IMR-90 (cell line): ENCODE measurements around the gene DENND2C. TPM values are rescaled to one million over a fixed set of nuclear protein-coding genes. Genes with fewer than 3 reads are reported as not detected.

Source experiments
- ATAC-seq: fragments of 200-7000 bp; cut with Tn5 transposase; 2 replicates; pipeline ENCODE4 v1.9.1; 2020; ENCODE audit warnings: low read depth, mild to moderate bottlenecking, moderate library complexity
- BruUV-seq: library from RNA; stranded (reverse); fragments of 400-500 nt; replicated peaks from 2 replicates; lab custom pipeline; 2021; lab: Mats Ljungman, UMichigan
- CTCF ChIA-PET: fragments of 300-600 bp; formaldehyde crosslinking; extraction: SDS; loops from one replicate; lab custom pipeline; 2021; ENCODE audit warnings: antibody characterized with exemption; lab: Yijun Ruan, JAX
- POLR2A ChIA-PET: fragments of 300-600 bp; sonication (Branson Sonifier 250); formaldehyde crosslinking; loops from one replicate; lab custom pipeline; 2022; ENCODE audit warnings: antibody characterized with exemption; ENCODE audit not compliant: unreplicated experiment; lab: Charles Lee
- DNase-seq: peaks from one replicate; pipeline ENCODE4 v3.0.0; 2013
- H2AFZ ChIP-seq: replicated peaks from 2 replicates; pipeline ENCODE3; 2013; ENCODE audit warnings: low read length, mild to moderate bottlenecking; ENCODE audit not compliant: poor library complexity
- H2AK5ac ChIP-seq: 2 replicates; pipeline ENCODE4 v1.6.1; 2013; ENCODE audit warnings: low read depth, low read length, inconsistent platforms
- H2AK9ac ChIP-seq: replicated peaks from 2 replicates; pipeline ENCODE3; 2013; ENCODE audit warnings: mild to moderate bottlenecking, low read depth, low read length, moderate library complexity; ENCODE audit not compliant: poor library complexity
- H2BK120ac ChIP-seq: 2 replicates; pipeline ENCODE4 v1.6.1; 2013; ENCODE audit warnings: low read depth, low read length, inconsistent platforms
- H2BK15ac ChIP-seq: 3 replicates; pipeline ENCODE4 v1.6.1; 2013; ENCODE audit warnings: low read depth, low read length, inconsistent platforms
- H2BK20ac ChIP-seq: 2 replicates; pipeline ENCODE4 v1.6.1; 2013; ENCODE audit warnings: low read depth, mild to moderate bottlenecking, inconsistent platforms, low read length, moderate library complexity
- H2BK5ac ChIP-seq: 2 replicates; pipeline ENCODE4 v1.6.1; 2013; ENCODE audit warnings: mild to moderate bottlenecking, low read depth, low read length, inconsistent platforms; ENCODE audit not compliant: poor library complexity, severe bottlenecking
- H3K14ac ChIP-seq: replicated peaks from 2 replicates; pipeline ENCODE4 v1.6.1; 2013; ENCODE audit warnings: low read depth, low read length, inconsistent platforms
- H3K18ac ChIP-seq: 2 replicates; pipeline ENCODE4 v1.6.1; 2013; ENCODE audit warnings: low read depth, low read length, control low read depth
- H3K23ac ChIP-seq: 2 replicates; pipeline ENCODE4 v1.6.1; 2013; ENCODE audit warnings: low read depth, low read length, inconsistent platforms
- H3K27ac ChIP-seq: 2 replicates; pipeline ENCODE4 v1.5.1; 2013; ENCODE audit warnings: mild to moderate bottlenecking, control low read depth, low read length; ENCODE audit not compliant: insufficient read depth
- H3K27me3 ChIP-seq: 2 replicates; pipeline ENCODE4 v1.6.1; 2013; ENCODE audit warnings: low read length; ENCODE audit not compliant: control insufficient read depth, insufficient read depth
- H3K36me3 ChIP-seq: 2 replicates; pipeline ENCODE4 v1.6.1; 2013; ENCODE audit warnings: low read length, mixed read lengths; ENCODE audit not compliant: control insufficient read depth, insufficient read depth
- H3K4ac ChIP-seq: 2 replicates; pipeline ENCODE4 v1.6.1; 2013; ENCODE audit warnings: low read depth, low read length, inconsistent platforms
- H3K4me1 ChIP-seq: 2 replicates; pipeline ENCODE4 v1.6.1; 2013; ENCODE audit warnings: low read length, mixed read lengths; ENCODE audit not compliant: control insufficient read depth, insufficient read depth
- H3K4me2 ChIP-seq: 2 replicates; pipeline ENCODE4 v1.6.1; 2013; ENCODE audit warnings: low read depth, mild to moderate bottlenecking, control low read depth, low read length, moderate library complexity
- H3K4me3 ChIP-seq: 2 replicates; pipeline ENCODE4 v1.5.1; 2013; ENCODE audit warnings: low read depth, mild to moderate bottlenecking, control low read depth, low read length, moderate library complexity; ENCODE audit not compliant: insufficient read depth
- H3K56ac ChIP-seq: 2 replicates; pipeline ENCODE4 v1.6.1; 2013; ENCODE audit warnings: low read length, inconsistent platforms; ENCODE audit not compliant: insufficient read depth; ENCODE audit errors: extremely low read depth
- H3K79me1 ChIP-seq, 2 experiments: 2 replicates each; pipeline ENCODE4 v1.6.1; 2013; ENCODE audit warnings: low read length in 2 of 2, inconsistent platforms in 1 of 2, low read depth in 1 of 2
- H3K9ac ChIP-seq: 2 replicates; pipeline ENCODE4 v1.6.1; 2013; ENCODE audit warnings: low read depth, low read length, control low read depth
- H3K9me1 ChIP-seq: 2 replicates; pipeline ENCODE4 v1.6.1; 2013; ENCODE audit warnings: low read length, inconsistent platforms; ENCODE audit not compliant: insufficient read depth
- H3K9me3 ChIP-seq: 2 replicates; pipeline ENCODE4 v1.6.1; 2013; ENCODE audit warnings: low read length; ENCODE audit not compliant: control insufficient read depth, insufficient read depth
- H4K20me1 ChIP-seq: 2 replicates; pipeline ENCODE4 v1.6.1; 2013; ENCODE audit warnings: low read length, inconsistent platforms; ENCODE audit not compliant: insufficient read depth
- H4K5ac ChIP-seq: 2 replicates; pipeline ENCODE4 v1.6.1; 2013; ENCODE audit warnings: mild to moderate bottlenecking, low read depth, low read length, control low read depth
- H4K8ac ChIP-seq, 2 experiments: 2 replicates each; pipeline ENCODE4 v1.6.1; 2013; ENCODE audit warnings: low read depth in 2 of 2, low read length in 2 of 2, control low read depth in 1 of 2, inconsistent platforms in 1 of 2
- H4K91ac ChIP-seq: 2 replicates; pipeline ENCODE4 v1.6.1; 2013; ENCODE audit warnings: low read depth, low read length, inconsistent platforms; ENCODE audit not compliant: insufficient read depth
- BHLHE40 ChIP-seq: fragments of 150-350 bp; IDR thresholded peaks from 2 replicates; pipeline ENCODE4 v1.6.1; 2016; ENCODE audit warnings: mild to moderate bottlenecking, low read depth, low read length
- CHD1 ChIP-seq: IDR thresholded peaks from 2 replicates; pipeline ENCODE4 v1.6.1; 2012; ENCODE audit warnings: low read depth, low read length, improper control_type of control experiment
- FOS ChIP-seq: fragments of 150-350 bp; IDR thresholded peaks from 2 replicates; pipeline ENCODE4 v1.6.1; 2016; ENCODE audit warnings: low read depth, low read length
- MXI1 ChIP-seq: IDR thresholded peaks from 2 replicates; pipeline ENCODE4 v1.6.1; 2012; ENCODE audit warnings: low read depth, mild to moderate bottlenecking, low read length, moderate library complexity, borderline replicate concordance
- NFE2L2 ChIP-seq: fragments of 150-350 bp; IDR thresholded peaks from 2 replicates; pipeline ENCODE4 v1.6.1; 2016; ENCODE audit warnings: low read depth, mild to moderate bottlenecking, low read length
- POLR2A ChIP-seq: IDR thresholded peaks from 2 replicates; pipeline ENCODE4 v1.6.1; 2012; ENCODE audit warnings: mild to moderate bottlenecking, low read depth, low read length
- RAD21 ChIP-seq: IDR thresholded peaks from 2 replicates; pipeline ENCODE4 v1.6.1; 2012; ENCODE audit warnings: low read length, improper control_type of control experiment
- RCOR1 ChIP-seq: IDR thresholded peaks from 2 replicates; pipeline ENCODE4 v1.6.1; 2012; ENCODE audit warnings: mild to moderate bottlenecking, low read length, improper control_type of control experiment; ENCODE audit not compliant: insufficient replicate concordance
- RFX5 ChIP-seq: IDR thresholded peaks from 2 replicates; pipeline ENCODE4 v1.8.0; 2012; ENCODE audit warnings: low read depth, mild to moderate bottlenecking, low read length, moderate library complexity
- SMC3 ChIP-seq: fragments of 150-350 bp; IDR thresholded peaks from 2 replicates; pipeline ENCODE4 v1.6.1; 2016; ENCODE audit warnings: low read depth, mild to moderate bottlenecking, antibody characterized with exemption, low read length, moderate library complexity
- dilution Hi-C: fragments of 300-500 bp; cut with HindIII; formaldehyde crosslinking; loops from one replicate; pipeline ENCODE4 v1.14.3; 2018; ENCODE audit warnings: low sequenced_read_pairs; ENCODE audit not compliant: unreplicated experiment
- in situ Hi-C: fragments of 300-500 bp; cut with MboI; formaldehyde crosslinking; loops from 3 replicates; pipeline ENCODE4 v1.14.3; 2019; ENCODE audit warnings: low sequenced_read_pairs, inconsistent platforms, mixed read lengths
- intact Hi-C: fragments of 100-400 bp; cut with micrococcal nuclease; formaldehyde crosslinking; loops from 2 replicates; pipeline ENCODE4 v1.10.0; 2022
- polyA plus RNA-seq, 3 experiments: library from polyadenylated mRNA; depleted of rRNA; stranded (reverse); fragments of >200 nt; gene quantifications; 2 replicates each; pipeline ENCODE4 v1.2.3, GENCODE V29; 2012; ENCODE audit warnings: low replicate concordance in 1 of 3
- total RNA-seq: library from RNA; depleted of rRNA; stranded (reverse); fragments of >200 nt; gene quantifications from 2 replicates; pipeline ENCODE4 v1.2.3, GENCODE V29; 2012
- TF ChIP-seq, protein P1 (sequence below): conservative IDR thresholded peaks from 2 replicates; pipeline ENCODE4 v1.5.1; 2012; ENCODE audit warnings: mild to moderate bottlenecking, low read depth, low read length, improper control_type of control experiment
- TF ChIP-seq, protein P2 (sequence below): fragments of 150-350 bp; IDR thresholded peaks from 2 replicates; pipeline ENCODE4 v1.6.1; 2016; ENCODE audit warnings: low read depth, mild to moderate bottlenecking, low read length, moderate library complexity, borderline replicate concordance
- TF ChIP-seq, protein P3 (sequence below): fragments of 150-350 bp; IDR thresholded peaks from 2 replicates; pipeline ENCODE4 v1.6.1; 2017; ENCODE audit warnings: mild to moderate bottlenecking, antibody characterized with exemption, low read length, low read depth

Gene DENND2C
- total and polyA plus RNA-seq, 2 of the 4 experiments (the other 2 are of a cell fraction), result 0.58 to 2.2 TPM

DNA sequence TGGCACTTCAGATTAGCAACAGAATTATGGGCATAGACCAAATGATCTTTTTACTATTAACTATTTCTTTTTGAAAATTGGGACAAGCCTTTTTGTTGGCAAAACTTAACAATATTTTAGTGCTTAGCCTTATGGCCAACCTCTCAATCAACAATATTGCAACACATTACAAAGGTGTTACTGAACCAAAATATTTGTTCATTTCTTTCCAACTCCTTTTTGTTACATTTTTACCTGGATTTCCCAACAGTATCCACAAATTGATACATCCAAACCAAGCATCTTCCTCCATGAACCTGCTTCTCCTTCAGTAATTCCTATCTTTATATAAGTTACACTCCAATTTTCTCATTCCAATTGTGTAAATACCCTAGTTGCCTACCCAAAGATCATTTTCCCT lies 27.0 kb upstream of the DENND2C start:
- no peak overlapping the region for H3K4ac ChIP-seq
- H3K4me2 ChIP-seq, result no peak overlapping the region
- H4K8ac ChIP-seq, result no peak overlapping the region
- DNase-seq, result no peak
- no TSS peak for BruUV-seq
- no peaks in the 10 kb centered on the region for H3K79me1 ChIP-seq
- H2AK9ac ChIP-seq, result no peak overlapping the region
- no peak overlapping the region for H2AFZ ChIP-seq
- no peak overlapping the region for H4K91ac ChIP-seq
- no peak overlapping the region for H2BK20ac ChIP-seq
- no peak overlapping the region for H2AK5ac ChIP-seq
- no peak overlapping the region for H3K27ac ChIP-seq
- no peak overlapping the region for H3K9ac ChIP-seq
- intact Hi-C loops, result no loop called here
- H2BK120ac ChIP-seq, result no peak overlapping the region
- no peak overlapping the region for H3K4me3 ChIP-seq
- no peaks in the 10 kb centered on the region for H3K9me1 ChIP-seq
- no peaks in the 10 kb centered on the region; the same call in 1 of the 2 replicates for H3K27me3 ChIP-seq
- no peaks in the 10 kb centered on the region for H4K20me1 ChIP-seq
- in situ Hi-C loops, result no loop called here
- H2BK5ac ChIP-seq, result no peak overlapping the region
- H3K9me3 ChIP-seq, result no peaks in the 10 kb centered on the region
- no peak overlapping the region for H3K18ac ChIP-seq
- H3K14ac ChIP-seq, result no peak overlapping the region
- no peak overlapping the region for H4K5ac ChIP-seq
- CTCF ChIA-PET, result no interaction called here
- ATAC-seq, result no peak
- no peaks in the 10 kb centered on the region for H3K36me3 ChIP-seq
- TF ChIP-seq MXI1 (no peak), RCOR1 (no peak), POLR2A (no peak), RAD21 (no peak), NFE2L2 (no peak), FOS (no peak), SMC3 (no peak), BHLHE40 (no peak), CHD1 (no peak), RFX5 (no peak)
- TF ChIP-seq, protein P1, sequence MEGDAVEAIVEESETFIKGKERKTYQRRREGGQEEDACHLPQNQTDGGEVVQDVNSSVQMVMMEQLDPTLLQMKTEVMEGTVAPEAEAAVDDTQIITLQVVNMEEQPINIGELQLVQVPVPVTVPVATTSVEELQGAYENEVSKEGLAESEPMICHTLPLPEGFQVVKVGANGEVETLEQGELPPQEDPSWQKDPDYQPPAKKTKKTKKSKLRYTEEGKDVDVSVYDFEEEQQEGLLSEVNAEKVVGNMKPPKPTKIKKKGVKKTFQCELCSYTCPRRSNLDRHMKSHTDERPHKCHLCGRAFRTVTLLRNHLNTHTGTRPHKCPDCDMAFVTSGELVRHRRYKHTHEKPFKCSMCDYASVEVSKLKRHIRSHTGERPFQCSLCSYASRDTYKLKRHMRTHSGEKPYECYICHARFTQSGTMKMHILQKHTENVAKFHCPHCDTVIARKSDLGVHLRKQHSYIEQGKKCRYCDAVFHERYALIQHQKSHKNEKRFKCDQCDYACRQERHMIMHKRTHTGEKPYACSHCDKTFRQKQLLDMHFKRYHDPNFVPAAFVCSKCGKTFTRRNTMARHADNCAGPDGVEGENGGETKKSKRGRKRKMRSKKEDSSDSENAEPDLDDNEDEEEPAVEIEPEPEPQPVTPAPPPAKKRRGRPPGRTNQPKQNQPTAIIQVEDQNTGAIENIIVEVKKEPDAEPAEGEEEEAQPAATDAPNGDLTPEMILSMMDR, result no peak
- TF ChIP-seq, protein P2, sequence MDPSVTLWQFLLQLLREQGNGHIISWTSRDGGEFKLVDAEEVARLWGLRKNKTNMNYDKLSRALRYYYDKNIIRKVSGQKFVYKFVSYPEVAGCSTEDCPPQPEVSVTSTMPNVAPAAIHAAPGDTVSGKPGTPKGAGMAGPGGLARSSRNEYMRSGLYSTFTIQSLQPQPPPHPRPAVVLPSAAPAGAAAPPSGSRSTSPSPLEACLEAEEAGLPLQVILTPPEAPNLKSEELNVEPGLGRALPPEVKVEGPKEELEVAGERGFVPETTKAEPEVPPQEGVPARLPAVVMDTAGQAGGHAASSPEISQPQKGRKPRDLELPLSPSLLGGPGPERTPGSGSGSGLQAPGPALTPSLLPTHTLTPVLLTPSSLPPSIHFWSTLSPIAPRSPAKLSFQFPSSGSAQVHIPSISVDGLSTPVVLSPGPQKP, result no peak
- TF ChIP-seq, protein P3, sequence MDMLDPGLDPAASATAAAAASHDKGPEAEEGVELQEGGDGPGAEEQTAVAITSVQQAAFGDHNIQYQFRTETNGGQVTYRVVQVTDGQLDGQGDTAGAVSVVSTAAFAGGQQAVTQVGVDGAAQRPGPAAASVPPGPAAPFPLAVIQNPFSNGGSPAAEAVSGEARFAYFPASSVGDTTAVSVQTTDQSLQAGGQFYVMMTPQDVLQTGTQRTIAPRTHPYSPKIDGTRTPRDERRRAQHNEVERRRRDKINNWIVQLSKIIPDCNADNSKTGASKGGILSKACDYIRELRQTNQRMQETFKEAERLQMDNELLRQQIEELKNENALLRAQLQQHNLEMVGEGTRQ, result no peak
- no peak overlapping the region for H3K23ac ChIP-seq
- H3K4me1 ChIP-seq, result no peaks in the 10 kb centered on the region
- no peak overlapping the region for H3K56ac ChIP-seq
- H2BK15ac ChIP-seq, result no peak overlapping the region
- dilution Hi-C loops, result no loop called here
- POLR2A ChIA-PET, result no interaction called here
